Urothelium cell line (cell line): ENCODE measurements around the gene RNGTT.
"Not testable (repeated sequence)": the region's sequence is repeated elsewhere in the genome, so short reads cannot be mapped to it uniquely, and the experiment has no call there.

Source experiments
- DNase-seq: peaks from one replicate; pipeline ENCODE4 v3.0.0; 2011; ENCODE audit warnings: low spot score, mixed read lengths
- FAIRE-seq: peaks from 2 replicates; lab custom pipeline; 2011; peaks lifted over from hg19 to GRCh38; lab: Jason Lieb, UNC

Gene RNGTT

GRCh38 chr6:88914895-88915598 lies 48.4 kb downstream of the RNGTT start:
- FAIRE-seq, result no peak
- DNase-seq, result no peak

DNA sequence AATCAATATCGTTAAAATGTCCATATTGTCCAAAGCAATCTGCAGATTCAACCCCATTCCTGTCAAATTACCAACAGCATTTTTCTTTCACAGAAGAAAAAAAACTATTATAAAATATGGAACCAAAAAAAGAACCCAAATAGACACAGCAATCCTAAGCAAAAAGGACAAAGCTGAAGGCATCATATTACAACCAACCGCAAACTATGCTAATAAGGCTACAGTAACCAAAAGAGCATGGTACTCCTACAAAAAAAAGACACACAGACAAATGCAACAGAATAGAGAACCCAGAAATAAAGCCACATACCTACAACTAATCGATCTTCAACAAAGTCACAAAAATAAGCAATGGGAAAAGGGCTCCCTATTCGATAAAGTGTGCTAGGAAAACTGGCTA lies 49.2 kb downstream of the RNGTT start:
- DNase-seq (no peak), FAIRE-seq (no peak)

DNA sequence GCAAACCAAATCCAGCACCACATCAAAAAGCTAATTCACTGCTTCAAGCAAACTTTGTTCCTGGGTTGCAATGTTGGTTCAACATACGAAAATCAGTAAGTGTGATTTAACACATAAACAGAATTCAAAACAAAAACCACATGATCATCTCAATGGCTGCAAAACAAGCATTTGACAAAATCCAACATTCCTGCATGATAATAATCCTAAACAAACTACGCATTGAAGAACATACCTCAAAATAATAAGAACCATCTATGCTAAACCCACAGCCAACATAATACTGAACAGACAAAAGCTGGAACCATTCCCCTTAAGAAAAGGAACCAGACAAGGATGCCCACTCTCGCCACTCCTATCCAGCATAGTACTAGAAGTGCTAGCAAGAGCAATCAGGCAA lies 49.9 kb downstream of the RNGTT start:
- FAIRE-seq (no peak), DNase-seq (no peak)

DNA sequence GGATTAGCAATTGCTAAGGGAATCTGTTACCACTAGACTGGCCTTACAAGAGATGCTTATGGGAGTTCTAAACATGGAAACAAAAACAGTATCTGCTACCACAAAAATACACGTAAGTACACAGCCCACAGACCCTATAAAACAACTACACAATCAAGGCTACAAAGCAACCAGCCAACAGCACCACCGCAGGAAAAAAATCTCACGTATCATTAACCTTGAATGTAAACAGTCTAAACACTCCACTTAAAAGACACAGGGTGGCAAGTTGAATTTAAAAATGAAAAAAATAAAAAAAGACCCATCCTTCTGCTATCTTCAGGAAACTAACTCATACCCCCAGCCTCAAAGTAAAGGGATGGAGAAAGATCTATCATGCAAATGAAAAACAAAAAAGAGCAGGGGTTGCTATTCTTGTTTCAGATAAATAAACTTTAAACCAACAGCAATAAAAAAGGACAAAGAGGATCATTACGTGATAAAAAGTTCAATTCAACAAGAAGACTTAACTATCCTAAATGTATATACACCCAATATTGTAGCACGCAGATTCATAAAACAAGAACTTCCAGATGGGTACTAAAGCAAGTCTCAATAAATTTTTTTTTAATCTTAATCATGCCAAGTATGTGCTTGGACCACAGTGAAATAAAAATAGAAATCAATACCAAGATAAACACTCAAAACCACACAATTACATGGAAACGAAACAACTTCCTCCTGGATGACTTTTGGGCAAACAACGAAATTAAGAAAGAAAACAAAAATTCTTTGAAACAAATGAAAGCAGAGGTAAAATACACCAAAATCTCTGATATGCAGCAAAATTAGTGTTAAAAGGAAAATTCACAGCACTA lies 52.3 kb downstream of the RNGTT start:
- no peak for FAIRE-seq
- no peak for DNase-seq

- FAIRE-seq, result no peak
- DNase-seq, result no peak
Measured at GRCh38 chr6:88908598-88909548, 54.5 kb downstream of the RNGTT start.

DNA sequence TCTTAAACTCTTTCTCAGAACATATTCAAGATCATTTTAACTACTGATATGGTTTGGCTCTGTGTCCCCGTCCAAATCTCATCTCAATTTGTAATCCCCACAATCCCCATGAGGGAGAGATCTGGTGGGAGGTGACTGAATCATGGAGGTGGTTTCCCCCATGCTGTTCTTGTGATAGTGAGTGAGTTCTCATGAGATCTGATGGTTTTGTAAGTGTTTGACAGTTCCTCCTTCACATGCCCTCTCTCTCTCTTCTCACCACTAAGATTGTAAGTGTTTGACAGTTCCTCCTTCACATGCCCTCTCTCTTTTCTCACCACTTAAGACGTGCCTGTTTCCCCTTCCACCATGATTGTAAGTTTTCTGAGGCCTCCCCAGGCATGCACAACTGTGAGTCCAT lies 56.3 kb downstream of the RNGTT start:
- not testable (repeated sequence) for DNase-seq, FAIRE-seq

DNA sequence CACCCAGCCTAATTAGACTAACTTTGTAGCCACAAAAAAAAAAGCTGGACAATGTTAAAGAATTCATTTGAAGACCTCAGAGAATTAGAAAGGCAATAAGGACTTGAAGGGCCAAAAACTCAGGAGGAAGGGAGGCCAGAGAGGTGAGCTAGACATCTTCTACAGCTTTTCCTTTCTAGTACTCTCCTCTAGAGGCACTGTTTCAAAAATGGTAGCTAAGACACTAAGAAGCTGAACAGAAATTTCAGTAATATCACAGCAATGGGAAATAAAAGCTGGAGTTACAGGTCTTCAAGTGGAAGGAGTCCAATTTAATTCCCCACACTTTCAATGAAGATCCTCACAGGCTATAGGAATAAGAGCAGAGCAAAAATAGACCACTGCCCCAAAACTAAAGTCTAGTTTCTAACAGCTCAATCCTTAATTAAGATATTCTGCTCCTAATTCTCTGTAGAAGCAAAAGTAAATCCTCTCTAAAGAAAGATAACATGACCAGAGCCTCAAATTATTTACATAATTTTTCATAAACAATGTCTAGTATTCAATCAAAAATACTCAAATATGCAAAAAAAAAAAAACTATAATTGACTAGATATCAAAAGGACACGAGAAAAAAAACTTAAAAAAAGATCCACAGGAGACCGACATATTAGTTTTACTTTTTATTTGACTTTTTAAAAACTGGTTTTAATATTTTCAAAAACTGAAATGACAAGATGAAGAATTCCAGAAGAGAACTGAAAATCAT lies 63.7 kb downstream of the RNGTT start:
- DNase-seq (no peak), FAIRE-seq (no peak)

GRCh38 chr6:88895911-88896310 lies 67.5 kb downstream of the RNGTT start:
- FAIRE-seq (no peak), DNase-seq (no peak)

DNA sequence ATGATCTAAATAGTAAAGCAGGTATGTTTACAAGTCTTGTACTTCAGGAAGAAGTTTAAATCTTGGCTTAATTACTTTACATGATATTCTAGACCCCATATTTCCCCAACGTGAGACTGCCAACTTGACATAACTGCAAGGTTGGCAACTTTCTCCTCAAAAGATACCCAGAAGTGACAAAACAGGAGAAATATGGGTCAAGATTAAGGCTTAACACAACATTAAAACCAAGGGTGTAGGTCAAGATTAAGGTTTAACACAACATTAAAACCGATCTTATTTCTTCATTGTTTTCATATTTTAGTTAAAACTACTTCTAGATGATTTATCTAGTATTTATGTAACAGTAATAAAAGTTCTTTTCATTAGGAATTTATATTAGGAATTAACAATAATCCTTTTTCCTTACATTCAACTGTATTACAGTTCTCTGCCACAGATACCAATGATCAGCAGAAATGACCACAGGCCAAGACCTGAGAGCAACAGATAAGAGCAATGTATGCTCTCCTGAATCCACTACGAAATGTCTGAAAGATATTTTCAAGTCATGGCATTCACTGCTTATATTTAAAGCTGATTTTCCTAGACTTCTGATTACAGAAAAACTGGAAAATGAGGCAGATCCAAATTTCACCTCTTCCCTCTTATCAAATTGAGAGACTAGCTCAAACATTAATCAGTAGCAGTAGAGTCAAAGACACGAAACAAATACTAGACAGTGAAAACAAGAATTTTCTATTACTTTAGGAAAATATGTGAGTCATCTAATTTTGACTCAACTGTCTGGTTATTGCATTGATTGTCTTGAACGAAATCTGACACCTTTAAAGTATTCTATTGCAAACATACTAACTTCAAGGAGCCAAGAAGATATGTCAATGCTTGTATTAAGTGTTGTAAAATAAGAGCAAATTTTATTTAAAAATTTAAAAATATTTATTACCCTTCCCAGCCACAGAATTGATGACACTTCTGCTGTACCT lies 72.3 kb downstream of the RNGTT start:
- FAIRE-seq, result no peak
- DNase-seq, result no peak

DNA sequence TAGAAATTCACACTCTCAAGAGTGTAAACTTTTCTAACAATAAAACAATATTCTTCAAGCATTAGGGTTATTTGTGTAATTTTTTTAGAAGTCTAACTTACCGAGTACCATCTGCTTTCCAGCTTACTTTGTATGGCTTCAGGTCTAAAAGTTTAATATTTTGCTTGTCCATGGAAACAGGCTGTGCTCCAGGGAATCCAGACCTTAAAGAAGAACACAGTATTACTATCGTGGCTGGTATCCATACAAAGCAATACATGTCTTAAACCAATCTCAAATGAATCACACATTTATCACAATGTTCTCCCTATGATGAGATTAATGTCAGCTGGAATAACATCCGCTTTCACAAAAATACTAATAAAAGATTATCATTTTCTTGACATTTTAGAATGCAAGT lies 73.0 kb downstream of the RNGTT start:
- DNase-seq (no peak), FAIRE-seq (no peak)

DNA sequence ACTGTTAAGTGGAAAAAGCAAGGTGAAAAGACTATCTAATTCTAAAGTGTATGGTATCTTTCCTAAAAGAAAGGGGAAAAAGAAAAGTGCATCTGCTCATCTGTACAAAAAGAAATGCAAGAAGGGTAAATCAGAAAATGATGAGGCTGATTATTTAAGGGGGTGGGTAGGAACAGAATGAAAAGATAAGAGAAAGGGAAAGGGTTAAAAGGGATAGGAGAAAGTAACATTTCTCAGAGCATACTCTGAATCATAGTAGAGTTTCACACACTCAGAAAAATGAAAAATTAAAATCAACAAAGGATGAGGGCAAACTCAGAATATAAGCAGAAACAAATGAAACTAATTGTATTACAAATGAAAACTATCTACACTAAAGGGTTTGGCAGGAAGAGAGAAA lies 79.1 kb downstream of the RNGTT start:
- DNase-seq (no peak), FAIRE-seq (no peak)

DNA sequence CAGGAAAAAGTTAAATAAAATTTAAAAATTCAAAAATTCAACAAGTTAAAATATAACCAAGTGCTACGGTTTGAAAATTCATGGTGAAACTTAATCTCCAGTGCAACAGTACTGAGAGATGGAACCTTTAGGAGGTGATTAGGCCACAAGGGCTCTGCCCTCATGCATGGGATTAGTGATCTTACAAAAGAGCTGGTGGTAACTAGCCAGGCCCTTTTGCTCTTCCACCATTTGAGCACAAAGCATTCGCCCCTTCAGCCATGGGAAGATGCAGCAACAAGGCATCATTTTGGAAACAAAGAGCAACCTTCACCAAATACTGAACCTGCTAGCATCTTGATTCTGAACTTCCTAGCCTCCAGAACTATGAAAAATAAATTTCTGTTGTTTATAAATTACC lies 80.9 kb downstream of the RNGTT start:
- no peak for FAIRE-seq
- DNase-seq, result no peak

DNA sequence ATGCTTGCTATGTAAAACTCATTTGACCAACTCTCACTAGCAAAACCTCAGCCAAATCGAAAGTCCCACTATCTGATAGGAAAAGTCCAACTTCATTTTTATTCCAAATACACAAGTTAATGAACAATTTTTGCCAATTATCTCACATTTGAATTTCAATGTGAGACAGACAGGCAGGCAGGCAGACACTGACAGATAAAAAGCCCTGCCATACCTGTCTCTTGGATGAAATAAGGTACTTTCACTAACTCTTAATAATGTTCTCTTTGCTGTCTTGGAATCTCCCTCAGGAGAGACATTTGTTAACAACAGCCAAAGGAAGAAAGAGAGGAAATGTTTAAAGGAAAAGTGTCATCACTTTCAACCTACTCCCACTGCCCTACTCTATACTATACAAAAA lies 82.0 kb downstream of the RNGTT start:
- no peak for DNase-seq
- FAIRE-seq, result no peak

- FAIRE-seq (no peak), DNase-seq (no peak)
Measured at GRCh38 chr6:88880021-88880420, 83.4 kb downstream of the RNGTT start.

DNA sequence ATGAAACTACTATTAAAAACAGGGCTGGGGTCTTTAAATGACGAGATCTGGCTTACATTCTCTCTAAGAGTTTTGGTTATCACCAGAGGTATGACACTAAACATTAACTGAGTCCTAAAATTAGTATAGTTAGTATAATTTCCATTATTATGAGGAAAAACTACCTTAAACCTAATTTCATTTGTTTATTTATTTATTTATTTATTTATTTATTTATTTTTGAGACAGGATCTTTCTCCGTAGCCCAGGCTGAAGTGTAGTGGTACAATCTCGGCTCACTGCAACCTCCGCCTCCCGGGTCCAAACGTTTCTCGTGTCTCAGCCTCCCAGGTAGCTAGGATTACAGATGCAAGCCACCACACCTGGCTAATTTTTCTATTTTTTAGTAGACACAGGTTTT lies 85.5 kb downstream of the RNGTT start:
- DNase-seq (no peak), FAIRE-seq (no peak)

DNA sequence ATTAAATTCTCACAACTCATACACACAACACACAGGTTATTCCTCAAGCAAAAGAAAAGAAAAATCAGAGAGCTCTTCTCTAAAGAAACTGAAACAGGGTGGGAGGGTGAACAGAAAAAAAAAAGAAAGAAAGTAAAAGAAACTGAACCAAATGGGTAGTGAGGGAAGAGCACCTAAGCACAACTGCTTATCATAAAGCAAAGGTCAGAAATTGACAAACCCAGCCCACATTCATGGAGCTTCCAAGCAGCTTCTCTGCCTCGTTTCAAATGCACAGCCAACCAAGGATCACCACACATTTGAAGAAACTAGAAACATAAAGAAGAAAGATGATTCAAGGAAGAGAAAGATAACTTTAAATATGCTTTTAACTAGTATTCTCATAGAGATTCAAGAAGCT lies 90.5 kb downstream of the RNGTT start:
- FAIRE-seq (no peak), DNase-seq (no peak)

DNA sequence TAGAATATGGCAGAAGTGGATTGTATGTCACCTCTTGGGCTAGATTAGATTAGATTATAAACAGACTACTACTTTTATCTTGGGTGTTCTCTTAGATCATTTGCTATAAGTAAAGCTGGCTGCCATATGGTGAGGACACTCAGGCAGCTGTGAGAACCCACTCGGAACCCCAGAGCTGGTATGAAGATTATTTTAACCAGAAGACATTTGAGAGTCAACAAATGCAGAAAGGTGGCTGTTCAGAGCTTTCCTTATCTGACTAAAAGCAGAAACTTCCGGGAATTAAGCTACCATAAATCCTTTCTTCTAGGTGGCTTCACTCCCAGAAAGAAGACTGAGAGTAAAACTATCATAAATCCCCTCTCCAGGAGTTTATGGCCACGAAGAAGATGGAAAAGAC lies 91.9 kb downstream of the RNGTT start:
- FAIRE-seq (no peak), DNase-seq (no peak)

- DNase-seq (peak; percentile 5), FAIRE-seq (no peak)
Measured at GRCh38 chr6:88870717-88871330, 92.6 kb downstream of the RNGTT start.
